Osteoblast (primary cell): ENCODE data around the gene ZNF768. TPM values are rescaled to one million over a fixed set of nuclear protein-coding genes. Genes with fewer than 3 reads are reported as not detected.

Experiments used
- DNase-seq: peaks from one replicate; pipeline ENCODE4 v3.0.0; 2011; ENCODE audit warnings: low spot score, mixed read lengths; ENCODE audit not compliant: insufficient read length; ENCODE audit errors: missing footprints
- H2AFZ ChIP-seq: 2 replicates; pipeline ENCODE4 v1.6.0; 2011; ENCODE audit warnings: mild to moderate bottlenecking, low read length
- H3K27ac ChIP-seq: 2 replicates; pipeline ENCODE4 v1.5.1; 2011; ENCODE audit warnings: mild to moderate bottlenecking, low read depth, low read length, moderate library complexity
- H3K27me3 ChIP-seq: 2 replicates; pipeline ENCODE4 v1.6.0; 2012; ENCODE audit warnings: mild to moderate bottlenecking, control low read depth, inconsistent platforms, low read length, moderate library complexity; ENCODE audit not compliant: insufficient read depth
- H3K36me3 ChIP-seq: 2 replicates; pipeline ENCODE4 v1.5.1; 2011; ENCODE audit warnings: mild to moderate bottlenecking, low read length, control low read depth, moderate library complexity; ENCODE audit not compliant: insufficient read depth
- H3K4me1 ChIP-seq: 2 replicates; pipeline ENCODE4 v1.5.1; 2011; ENCODE audit warnings: mild to moderate bottlenecking, low read length, control low read depth, moderate library complexity; ENCODE audit not compliant: insufficient read depth
- H3K4me2 ChIP-seq: 2 replicates; pipeline ENCODE4 v1.6.0; 2011; ENCODE audit warnings: mild to moderate bottlenecking, low read length; ENCODE audit not compliant: insufficient read depth
- H3K4me3 ChIP-seq: fragments of 200-600 bp; sonication (generic); 3 replicates; pipeline ENCODE4 v1.5.1; 2012; ENCODE audit warnings: mild to moderate bottlenecking, low read length, inconsistent platforms; ENCODE audit not compliant: insufficient read depth
- H3K79me2 ChIP-seq: 2 replicates; pipeline ENCODE4 v1.6.0; 2012; ENCODE audit warnings: mild to moderate bottlenecking, low read length, control low read depth, inconsistent platforms; ENCODE audit not compliant: insufficient read depth
- H3K9me3 ChIP-seq: 2 replicates; pipeline ENCODE4 v1.5.1; 2011; ENCODE audit warnings: low read depth, low read length, control low read depth
- H4K20me1 ChIP-seq: 2 replicates; pipeline ENCODE4 v1.6.0; 2012; ENCODE audit warnings: mild to moderate bottlenecking, low read length, control low read depth; ENCODE audit not compliant: insufficient read depth
- total RNA-seq: library from RNA; depleted of rRNA; stranded (reverse); fragments of >200 nt; gene quantifications from 2 replicates; pipeline ENCODE4 v1.2.3, GENCODE V29; 2012
- TF ChIP-seq, protein P1 (sequence below): IDR thresholded peaks from 2 replicates; pipeline ENCODE4 v1.5.1; 2011; ENCODE audit warnings: mild to moderate bottlenecking, low read depth, low read length, moderate library complexity; ENCODE audit errors: extremely low read depth

The ZNF768 gene
- total RNA-seq, 1 donor = 25.0 TPM

DNA sequence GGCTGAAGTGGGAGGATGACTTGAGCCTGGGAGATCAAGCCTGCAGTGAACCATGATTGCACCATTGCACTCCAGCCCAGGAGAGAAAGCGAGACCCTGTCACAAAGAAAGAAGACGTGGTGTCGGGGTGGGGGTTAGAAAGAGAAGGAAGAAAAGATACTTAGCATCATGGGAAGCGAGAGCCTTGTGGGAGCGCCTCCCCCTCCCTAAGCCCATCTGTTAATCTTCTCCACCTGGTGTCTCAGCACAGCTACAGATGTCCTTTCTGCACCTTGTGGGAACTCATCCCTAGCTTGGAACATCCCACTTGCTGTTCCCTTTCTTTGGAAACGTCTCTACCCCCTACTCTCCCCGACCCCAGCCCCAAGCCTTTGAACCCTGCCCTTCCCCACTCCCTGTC is 39.2 kb upstream of the ZNF768 start:
- H3K9me3 ChIP-seq = no peaks in the 10 kb centered on the region
- H3K4me3 ChIP-seq = no peak overlapping the region
- no peaks in the 10 kb centered on the region for H3K27me3 ChIP-seq
- DNase-seq = no peak
- H3K4me2 ChIP-seq = no peak overlapping the region
- H3K4me1 ChIP-seq = peaks cover 9% of the 10 kb centered on the region
- no peaks in the 10 kb centered on the region for H4K20me1 ChIP-seq
- no peak overlapping the region for H2AFZ ChIP-seq
- TF ChIP-seq, protein P1, sequence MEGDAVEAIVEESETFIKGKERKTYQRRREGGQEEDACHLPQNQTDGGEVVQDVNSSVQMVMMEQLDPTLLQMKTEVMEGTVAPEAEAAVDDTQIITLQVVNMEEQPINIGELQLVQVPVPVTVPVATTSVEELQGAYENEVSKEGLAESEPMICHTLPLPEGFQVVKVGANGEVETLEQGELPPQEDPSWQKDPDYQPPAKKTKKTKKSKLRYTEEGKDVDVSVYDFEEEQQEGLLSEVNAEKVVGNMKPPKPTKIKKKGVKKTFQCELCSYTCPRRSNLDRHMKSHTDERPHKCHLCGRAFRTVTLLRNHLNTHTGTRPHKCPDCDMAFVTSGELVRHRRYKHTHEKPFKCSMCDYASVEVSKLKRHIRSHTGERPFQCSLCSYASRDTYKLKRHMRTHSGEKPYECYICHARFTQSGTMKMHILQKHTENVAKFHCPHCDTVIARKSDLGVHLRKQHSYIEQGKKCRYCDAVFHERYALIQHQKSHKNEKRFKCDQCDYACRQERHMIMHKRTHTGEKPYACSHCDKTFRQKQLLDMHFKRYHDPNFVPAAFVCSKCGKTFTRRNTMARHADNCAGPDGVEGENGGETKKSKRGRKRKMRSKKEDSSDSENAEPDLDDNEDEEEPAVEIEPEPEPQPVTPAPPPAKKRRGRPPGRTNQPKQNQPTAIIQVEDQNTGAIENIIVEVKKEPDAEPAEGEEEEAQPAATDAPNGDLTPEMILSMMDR = no peak
- H3K79me2 ChIP-seq = no peaks in the 10 kb centered on the region
- H3K36me3 ChIP-seq = no peaks in the 10 kb centered on the region
- H3K27ac ChIP-seq = no peak overlapping the region

DNA sequence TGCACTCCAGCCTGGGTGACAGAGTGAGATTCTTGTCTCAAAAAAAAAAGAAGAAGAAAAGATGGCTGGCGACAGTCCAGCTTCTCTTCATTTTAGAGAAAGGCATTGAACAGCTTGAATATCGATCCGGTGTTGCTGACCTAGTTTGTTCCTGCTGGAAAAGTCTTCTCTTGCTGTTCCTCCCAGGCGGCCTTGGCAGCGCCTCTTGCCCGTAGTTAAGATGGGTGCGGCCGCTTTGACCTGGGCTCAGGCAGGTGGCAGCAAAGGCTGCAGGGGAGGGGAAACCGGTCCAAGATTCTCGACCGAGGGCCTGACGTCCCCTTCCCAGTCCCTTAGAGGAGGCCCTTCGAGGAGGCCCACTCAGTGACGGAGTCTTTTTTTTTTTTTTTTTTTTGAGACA is 35.7 kb upstream of the ZNF768 start:
- Histone ChIP-seq H3K36me3 (no peaks in the 10 kb centered on the region), H3K4me3 (no peak overlapping the region), H3K27me3 (no peaks in the 10 kb centered on the region), H3K9me3 (no peaks in the 10 kb centered on the region), H4K20me1 (no peaks in the 10 kb centered on the region), H2AFZ (no peak overlapping the region), H3K79me2 (peaks cover 11% of the 10 kb centered on the region), H3K4me2 (no peak overlapping the region), H3K4me1 (no peaks in the 10 kb centered on the region), H3K27ac (no peak overlapping the region)
- TF ChIP-seq, protein P1 = no peak
- DNase-seq = no peak

DNA sequence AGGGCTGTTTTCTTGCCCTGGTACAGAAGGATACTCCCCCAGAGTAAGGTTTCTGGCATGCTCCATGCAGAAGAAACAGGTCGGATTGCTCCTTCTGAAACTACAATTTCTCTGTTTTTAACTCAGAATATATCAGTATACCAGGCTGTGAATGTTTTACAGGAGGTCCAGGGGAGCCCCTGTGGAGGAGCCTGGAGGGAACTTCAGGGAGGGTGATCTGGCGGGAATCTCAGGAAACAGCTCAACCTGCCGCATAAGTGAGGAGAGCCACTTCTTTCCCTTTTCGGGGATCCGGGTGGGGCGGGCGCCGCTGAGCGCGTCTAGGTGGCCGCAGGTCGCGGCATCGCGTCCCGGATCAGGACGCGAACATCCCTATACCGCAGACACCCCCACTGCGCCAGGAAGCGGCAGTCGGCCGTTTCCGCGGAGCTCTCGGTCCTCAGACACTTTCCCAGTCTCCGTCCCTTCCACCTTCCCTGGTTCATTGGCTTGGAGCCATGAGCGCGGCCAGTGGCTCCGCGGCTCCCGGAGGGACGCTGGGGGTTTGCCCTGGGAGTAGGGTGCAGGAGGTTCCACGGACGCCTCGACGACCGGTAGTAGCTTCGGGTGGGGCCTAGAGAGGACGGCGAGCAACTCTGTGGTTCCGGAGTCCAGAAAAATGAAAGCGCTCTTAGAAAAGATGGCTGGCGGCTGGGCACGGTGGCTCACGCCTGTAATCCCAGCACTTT is 34.9 kb upstream of the ZNF768 start:
- no peaks in the 10 kb centered on the region for H3K27me3 ChIP-seq
- H3K4me3 ChIP-seq = peak overlapping the region; percentile 72
- H2AFZ ChIP-seq = peak overlapping the region; percentile 93
- no peaks in the 10 kb centered on the region for H4K20me1 ChIP-seq
- peak overlapping the region; percentile 49 for H3K4me2 ChIP-seq
- no peak overlapping the region for H3K27ac ChIP-seq
- peak; percentile 86 for DNase-seq
- TF ChIP-seq, protein P1 = no peak
- H3K36me3 ChIP-seq = no peaks in the 10 kb centered on the region
- no peaks in the 10 kb centered on the region for H3K4me1 ChIP-seq
- no peaks in the 10 kb centered on the region for H3K9me3 ChIP-seq
- H3K79me2 ChIP-seq = peaks cover 14% of the 10 kb centered on the region

DNA sequence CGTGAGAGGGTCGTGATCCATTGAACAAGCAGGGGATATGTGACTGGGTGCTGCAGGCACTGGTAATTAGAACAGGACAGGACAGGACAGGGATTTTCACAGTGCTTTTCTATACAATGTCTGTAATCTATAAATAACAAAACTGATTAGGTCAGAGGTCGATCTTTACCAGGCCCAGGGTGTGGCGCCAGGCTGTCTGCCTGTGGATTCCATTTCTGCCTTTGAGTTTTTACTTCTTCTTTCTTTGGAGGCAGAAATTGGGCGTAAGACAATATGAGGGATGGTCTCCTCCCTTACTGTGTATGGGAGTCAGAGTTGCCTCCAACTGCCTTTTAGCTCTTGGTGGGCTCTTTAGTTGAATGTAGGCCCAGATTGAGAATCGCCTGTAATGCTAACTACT is 33.3 kb upstream of the ZNF768 start:
- peaks cover 17% of the 10 kb centered on the region for H3K79me2 ChIP-seq
- DNase-seq = no peak
- no peak overlapping the region for H2AFZ ChIP-seq
- TF ChIP-seq, protein P1 = no peak
- no peak overlapping the region for H3K4me2 ChIP-seq
- no peaks in the 10 kb centered on the region for H3K27me3 ChIP-seq
- no peaks in the 10 kb centered on the region for H3K4me1 ChIP-seq
- H3K9me3 ChIP-seq = no peaks in the 10 kb centered on the region
- H3K27ac ChIP-seq = no peak overlapping the region
- peaks cover 6% of the 10 kb centered on the region for H3K36me3 ChIP-seq
- H3K4me3 ChIP-seq = no peak overlapping the region
- no peaks in the 10 kb centered on the region for H4K20me1 ChIP-seq
